OCI-LY7 (cell line): Measurements from ENCODE around the gene MCEE.

ENCODE experiments used
- EZH2phosphoT487 ChIP-seq: fragments of 200-600 bp; sonication (generic); IDR thresholded peaks from 2 replicates; pipeline ENCODE4 v1.6.1; 2018; ENCODE audit warnings: low read depth, borderline replicate concordance, mild to moderate bottlenecking, mixed run types, antibody characterized with exemption, low read length, moderate library complexity, mixed read lengths
- TF ChIP-seq, protein P1 (sequence below): fragments of 200-600 bp; sonication (generic); conservative IDR thresholded peaks from 2 replicates; pipeline ENCODE4 v1.5.1; 2014; ENCODE audit warnings: mild to moderate bottlenecking, antibody characterized with exemption, low read length, moderate library complexity, mixed read lengths

DNA sequence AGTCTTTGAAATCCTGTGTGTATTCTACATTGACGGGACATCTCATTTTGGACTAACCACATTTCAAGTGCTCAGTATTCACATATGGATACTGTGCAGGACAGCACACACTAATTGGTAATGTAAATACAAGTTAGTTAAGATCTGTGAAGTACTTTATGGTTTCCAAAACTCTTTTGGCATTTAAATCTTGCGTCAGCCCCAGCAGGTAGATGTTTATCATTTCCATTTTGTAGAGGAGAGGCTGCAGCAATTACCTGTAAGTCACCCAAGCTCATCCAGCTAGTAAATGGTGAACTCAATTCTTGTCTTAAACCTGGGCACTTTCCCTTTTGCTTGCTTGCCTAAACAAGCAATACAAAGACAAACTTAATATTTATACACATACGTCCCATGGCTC lies 63.2 kb downstream of the MCEE start:
- TF ChIP-seq, protein P1, sequence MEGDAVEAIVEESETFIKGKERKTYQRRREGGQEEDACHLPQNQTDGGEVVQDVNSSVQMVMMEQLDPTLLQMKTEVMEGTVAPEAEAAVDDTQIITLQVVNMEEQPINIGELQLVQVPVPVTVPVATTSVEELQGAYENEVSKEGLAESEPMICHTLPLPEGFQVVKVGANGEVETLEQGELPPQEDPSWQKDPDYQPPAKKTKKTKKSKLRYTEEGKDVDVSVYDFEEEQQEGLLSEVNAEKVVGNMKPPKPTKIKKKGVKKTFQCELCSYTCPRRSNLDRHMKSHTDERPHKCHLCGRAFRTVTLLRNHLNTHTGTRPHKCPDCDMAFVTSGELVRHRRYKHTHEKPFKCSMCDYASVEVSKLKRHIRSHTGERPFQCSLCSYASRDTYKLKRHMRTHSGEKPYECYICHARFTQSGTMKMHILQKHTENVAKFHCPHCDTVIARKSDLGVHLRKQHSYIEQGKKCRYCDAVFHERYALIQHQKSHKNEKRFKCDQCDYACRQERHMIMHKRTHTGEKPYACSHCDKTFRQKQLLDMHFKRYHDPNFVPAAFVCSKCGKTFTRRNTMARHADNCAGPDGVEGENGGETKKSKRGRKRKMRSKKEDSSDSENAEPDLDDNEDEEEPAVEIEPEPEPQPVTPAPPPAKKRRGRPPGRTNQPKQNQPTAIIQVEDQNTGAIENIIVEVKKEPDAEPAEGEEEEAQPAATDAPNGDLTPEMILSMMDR: no peak
- no peak for TF ChIP-seq EZH2phosphoT487
